Measurements from ENCODE around the gene TDRD12.

The TDRD12 gene

DNA sequence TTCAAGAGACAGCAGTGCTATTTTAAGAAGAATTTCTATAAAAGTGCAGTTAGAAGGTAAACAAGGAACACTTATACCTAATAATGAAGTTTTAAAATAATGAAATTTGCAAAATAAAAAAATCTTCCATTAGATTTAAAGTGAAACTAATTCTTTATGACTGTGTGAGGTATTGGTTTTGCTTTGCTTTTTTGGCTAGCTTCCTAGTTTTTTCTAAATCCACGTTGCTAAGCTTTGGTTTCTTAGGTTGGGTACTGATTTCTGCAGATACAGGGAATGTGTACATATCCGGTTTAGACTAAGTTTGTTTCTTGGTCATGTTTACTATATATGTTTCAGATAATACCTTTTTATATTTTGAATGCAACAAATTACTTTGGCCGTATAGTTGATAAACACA lies 90.2 kb downstream of the TDRD12 start:
- DNase-seq (ENCODE audit: low spot score), result no peak

DNA sequence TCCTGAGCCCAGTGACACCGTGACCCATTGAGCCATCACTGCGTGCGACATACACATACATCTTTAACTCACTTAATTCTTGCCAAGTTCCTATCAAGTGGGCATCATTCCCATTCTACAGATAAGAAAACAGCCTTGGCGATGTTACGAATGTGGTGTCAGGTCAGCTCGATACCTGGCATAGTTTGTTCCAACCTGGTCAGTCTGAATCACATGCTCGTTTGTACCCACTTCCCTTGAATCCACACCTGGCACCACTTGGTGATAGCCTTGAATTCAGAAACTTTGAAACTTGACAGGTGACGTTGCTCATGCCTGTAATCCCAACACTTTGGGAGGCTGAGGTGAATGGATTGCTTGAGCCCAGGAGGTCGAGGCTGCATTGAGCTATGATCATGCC lies 90.9 kb downstream of the TDRD12 start:
- DNase-seq (ENCODE audit: low spot score), result no peak

DNA sequence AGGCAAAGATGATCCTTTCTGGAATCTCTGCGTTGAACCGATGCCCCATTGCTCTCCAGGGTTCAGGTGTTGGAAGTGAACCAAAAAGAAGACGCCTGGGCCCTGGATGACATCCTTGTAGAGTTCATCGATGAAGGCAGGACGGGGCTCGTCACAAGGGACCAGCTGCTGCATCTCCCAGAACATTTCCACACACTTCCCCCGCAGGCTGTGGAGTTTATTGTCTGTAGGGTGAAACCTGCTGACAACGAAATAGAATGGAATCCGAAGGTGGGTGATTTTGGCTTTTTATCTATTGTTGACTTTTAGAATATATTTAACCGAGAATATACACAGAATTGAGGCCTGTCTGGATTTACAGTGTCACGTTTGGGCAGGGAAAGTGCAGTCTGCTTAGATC lies 91.6 kb downstream of the TDRD12 start:
- DNase-seq (ENCODE audit: low spot score), result no peak

DNA sequence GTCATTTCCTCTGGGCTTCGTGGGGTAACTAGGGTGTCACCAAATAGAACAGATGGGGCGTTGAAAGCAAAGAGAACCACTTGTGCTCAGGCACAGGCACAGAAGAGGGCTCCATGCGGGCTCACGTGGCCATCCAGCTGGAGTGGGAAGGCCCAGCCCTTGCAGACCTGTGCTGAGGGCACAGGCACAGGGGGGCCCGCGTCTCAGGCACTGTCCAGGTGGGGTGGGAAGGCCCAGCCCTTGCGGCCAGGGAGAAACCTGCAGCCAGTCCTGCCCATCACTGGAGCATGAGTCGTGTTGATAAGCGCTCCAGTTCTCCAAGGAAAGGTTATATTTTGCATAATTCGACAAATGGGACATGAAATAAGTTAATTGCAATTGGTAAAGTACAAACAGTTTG lies 92.5 kb downstream of the TDRD12 start:
- no peak for DNase-seq (ENCODE audit: low spot score)

DNA sequence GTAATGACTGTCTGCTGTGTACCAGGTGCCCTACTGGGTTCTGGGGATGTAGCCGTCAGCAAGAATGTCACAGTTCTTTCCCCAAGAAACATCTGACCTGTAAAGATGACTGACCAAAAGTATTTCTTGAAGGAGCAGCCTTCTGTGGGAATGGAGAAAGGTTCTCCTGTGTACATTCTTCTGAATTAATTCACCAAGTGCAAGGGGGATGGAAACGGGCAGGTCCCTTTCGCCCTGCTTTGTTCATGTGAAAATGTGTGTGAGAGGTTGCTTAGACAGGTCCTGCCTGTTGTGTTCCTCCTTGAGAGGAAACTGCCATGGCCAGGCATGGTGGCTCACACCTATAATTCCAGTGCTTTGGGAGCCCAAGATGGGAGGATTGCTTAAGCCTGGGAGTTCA lies 93.0 kb downstream of the TDRD12 start:
- no peak for DNase-seq (ENCODE audit: low spot score)

DNA sequence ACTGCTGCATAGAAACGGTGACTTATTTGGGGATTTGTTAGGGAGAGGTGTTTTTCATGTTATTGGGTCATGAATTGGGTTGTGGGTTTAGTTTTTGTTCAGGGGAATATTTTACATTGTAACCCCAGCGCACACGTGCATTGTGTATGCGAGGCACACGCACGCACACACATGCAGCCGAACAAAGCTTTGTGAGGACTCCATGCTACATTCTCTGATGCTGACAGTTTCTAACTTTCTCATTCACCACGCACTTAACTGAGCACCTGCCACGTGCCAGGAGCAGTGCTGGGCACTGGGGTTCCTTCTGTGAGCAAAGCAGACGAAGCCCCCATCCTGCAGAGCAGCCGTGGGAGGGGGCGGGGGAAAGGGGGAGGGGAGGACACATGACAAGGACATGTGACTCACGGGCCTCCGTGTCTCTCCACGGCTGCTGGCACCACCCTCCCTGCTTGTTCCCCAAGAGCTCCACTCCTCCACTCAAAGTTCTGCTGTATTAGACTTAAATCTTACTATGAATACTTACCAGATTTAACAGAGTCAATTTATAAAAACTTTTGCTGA lies 94.4 kb downstream of the TDRD12 start:
- no peak for DNase-seq (ENCODE audit: low spot score)

DNA sequence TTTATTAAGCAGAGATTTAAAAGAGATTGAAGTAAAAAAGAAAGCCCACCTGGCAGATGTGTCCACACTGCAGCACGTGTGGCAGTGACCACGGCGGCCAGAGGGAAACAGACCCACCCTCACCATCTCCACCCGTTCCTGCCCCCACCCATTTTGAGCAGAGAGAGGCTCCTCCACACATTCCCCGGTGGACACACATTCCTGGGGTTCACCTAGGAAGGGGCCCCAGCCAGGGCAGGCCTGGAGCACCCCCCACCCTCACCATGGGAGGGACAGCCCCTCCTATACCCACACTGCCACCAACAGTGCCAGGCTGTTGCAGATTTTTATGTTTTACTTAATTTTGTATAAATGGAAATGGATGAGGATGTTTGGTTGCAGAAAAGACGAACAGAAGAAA lies 95.1 kb downstream of the TDRD12 start:
- DNase-seq (ENCODE audit: low spot score), result no peak

DNA sequence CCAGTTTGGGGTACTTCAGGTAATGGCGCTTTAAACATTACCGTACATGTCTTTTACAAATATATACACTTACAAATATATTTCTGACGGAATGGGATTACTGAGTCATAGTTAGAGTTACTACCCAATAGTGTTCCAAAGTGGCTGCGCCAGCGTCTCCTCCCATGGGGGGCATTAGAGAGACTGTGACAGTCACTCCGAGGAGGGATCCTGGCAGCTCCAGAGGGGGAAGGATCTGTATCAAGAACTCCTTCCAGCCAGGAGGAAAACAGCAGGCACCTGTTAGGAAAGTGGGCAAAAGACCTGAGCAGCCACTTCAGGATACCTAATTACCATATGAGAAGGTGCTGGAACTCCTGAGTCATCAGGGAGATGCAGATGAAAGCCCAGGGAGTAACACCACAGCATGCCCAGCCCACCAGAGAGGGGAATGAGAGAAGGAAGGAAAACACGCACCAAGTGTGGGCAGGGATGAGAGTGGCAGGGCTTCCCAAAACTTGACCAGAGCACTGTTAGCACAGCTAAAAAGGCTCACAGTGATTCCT lies 97.1 kb downstream of the TDRD12 start:
- DNase-seq (ENCODE audit: low spot score), result no peak

DNA sequence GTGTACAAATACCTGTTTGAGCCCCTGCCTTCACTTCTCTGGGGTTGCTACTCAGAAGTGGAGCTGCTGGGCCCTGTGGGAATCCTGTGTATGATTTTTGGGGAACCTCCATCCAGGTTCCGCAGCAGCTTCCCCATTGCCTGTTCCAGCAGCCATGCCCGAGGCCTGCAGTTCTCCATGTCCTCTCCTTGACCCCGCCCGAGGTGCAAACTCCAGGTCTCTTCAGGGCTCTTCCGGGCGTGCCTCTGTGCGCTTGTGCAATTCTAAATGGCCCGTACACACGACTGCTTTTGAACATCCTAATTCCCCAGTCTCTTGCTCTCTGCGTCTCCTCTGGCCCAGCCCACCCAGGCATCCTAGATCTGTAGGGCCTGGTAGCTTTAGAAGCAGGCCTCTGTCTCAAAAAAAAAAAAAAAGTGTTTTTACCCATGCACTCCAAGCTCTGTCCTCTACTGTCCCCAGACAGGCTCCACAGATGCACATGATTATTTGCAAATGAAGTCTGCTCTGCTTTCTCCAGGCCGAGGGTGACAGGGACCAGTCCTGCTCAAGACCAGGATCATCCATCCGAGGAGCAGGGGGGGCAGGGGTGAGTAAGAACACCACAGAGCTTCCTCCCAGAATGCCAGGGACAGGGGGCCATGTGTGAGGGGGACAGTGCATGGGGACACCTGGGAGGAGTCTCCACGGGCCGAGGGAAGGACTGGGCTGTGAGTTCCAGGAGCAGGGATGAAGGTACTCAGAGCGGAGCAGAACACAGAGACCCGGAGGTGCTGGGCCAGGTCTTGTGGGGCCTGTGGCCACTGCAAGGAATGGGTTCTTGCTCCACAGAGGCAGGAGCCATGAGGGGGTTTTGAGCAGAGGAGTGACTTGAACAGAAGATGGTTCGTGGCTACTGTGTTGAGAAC lies 98.3 kb downstream of the TDRD12 start:
- DNase-seq (ENCODE audit: low spot score), result no peak

DNA sequence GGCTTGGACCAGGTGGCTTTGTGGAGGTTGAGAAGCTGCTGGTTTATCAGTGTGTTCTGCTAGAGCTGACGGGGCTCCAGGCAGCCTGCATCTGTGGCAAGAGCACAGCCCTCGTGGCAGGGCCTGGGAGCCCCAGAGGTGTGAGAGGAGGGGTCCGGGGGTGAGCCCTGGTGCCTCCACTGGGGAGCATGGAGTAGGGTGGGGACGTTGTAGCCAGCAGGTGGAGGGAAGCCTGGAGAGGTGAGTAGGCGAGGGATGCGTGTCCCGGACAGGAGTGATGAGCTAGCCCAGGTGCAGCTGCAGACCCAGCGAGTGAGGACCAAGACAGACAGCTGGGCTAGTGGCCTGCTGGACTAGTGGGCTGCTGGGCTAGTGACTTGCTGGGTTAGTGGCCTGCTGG lies 99.0 kb downstream of the TDRD12 start:
- DNase-seq (ENCODE audit: low spot score), result no peak

DNA sequence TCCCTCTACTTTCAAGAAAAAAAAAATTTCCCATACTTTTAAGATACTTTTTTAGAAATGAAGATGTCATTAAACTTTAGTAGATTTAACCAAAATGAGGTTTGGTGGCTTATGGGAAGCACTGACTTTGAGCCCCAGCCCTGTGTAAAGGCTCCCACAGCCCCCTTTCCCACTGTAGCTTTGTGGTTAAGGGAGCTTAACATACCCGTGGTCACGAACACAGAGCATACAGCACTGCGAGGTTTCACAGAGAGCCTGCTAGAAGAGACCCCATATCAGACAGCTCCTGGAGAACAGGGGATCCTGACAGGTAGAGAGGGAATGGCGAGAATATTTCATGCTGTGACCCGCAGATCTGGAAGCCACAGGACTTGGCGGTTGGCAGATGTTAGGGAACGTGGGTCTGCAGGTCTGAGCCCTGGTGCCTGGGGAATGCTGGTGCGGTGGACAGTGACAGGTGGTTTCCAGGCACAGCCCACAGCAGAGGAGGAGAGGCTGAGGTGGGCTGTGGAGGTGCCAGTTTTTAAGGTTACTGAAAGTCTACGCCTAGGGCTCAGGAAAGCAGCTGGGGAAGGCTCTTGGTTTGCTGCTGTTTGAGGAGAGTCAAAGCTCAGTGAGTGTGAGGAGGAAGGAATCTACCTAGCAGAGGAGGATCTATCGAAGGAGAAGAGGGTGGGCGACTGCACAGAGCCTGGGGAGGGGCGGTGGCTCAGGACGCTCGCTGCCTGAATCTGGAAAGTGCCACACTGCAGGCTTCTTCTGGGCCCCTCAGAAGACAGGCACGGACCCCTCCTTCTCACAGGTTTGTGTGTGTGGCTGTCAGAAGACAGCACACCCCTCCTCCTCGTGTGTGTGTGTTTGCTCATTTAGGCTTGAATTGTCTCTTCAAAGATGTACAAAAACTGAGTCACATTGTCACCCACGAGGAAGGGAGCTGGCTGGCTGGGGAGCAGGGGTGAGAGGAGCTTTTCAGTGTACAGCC lies 100.1 kb downstream of the TDRD12 start:
- DNase-seq (ENCODE audit: low spot score), result no peak

DNA sequence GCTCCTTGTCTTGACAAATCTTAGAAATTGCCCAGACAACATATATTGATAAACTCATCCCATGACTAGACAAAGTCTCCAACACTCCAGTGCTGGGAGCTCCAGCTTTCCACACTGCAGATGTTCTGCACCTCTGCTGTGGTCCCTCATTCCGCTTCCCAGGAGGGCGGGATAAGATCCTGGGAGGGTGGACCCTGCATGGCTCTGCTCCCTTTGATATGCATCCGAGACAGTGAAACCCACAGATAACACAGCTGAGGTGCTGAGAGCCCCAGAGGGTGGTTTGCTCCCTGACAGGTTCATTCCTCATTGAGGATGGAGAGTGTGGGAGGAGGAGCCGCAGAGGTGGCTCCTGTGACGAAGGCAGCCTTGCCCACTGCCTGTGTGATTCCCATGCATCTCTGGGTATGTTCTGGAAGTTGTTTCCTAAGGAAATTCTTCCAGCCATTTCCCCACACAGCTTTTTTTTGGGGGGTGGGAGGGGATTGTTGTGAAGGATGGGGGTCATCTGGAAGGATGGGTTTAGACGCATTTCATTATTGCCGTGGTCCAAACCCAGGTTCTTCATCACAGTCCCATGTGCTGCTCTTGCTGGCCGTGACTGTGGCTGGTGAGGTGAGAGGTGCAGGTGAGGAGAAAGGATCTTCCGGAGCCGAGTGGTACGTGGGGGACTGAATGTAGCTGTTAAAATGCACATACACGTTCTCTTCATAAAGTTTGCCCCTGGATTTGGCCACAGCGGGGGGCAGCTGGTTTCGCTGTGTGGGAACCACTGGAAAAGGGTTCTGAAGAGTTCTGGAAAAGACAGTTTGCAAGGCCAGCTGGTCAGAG lies 103.6 kb downstream of the TDRD12 start:
- DNase-seq (ENCODE audit: low spot score), result no peak

DNA sequence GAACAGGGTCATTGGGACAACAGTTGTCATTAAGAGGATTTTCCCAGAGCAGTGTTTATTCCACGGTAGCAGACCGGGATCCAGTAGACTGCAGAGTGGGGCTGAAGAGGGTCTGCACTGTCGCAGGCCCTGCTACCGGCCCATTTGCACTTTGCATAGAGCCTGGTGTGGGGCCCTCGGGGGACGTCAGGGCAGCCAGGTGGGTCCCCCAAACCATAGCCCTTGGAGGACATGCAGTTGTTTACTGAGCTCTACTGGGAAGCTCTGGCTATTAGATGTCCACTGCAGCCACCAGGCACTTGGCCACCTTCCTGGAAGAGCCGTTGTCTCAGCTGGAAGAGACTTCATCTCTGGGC lies 104.2 kb downstream of the TDRD12 start:
- no peak for DNase-seq (ENCODE audit: low spot score)

DNA sequence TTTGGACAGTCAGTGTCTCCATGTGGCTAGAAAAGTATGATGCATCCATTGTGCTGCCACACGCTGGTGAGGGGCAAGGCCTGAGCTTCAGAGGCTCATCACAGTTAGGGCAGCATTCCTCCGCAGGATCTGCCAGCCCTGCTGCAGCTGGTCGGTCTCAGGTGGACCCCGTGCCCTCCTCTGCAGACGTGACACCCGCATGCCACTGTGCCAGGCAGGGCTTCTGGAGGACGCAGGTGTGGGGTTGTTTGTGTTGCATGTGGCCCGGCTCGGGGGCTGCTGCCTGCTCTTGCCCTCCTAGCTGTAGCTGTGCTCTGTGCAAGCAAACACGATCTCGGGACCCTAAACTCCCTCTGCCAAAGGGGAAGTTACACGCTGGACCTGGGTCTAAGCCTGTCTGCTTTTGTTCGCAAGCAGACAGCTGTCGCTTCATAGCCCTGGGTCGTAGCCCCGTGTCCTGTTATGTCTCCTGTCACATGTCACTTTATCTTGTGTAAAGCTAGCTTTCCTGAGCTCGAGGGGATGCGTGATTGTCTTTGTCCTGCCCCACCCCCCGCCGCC lies 104.7 kb downstream of the TDRD12 start:
- no peak for DNase-seq (ENCODE audit: low spot score)

DNA sequence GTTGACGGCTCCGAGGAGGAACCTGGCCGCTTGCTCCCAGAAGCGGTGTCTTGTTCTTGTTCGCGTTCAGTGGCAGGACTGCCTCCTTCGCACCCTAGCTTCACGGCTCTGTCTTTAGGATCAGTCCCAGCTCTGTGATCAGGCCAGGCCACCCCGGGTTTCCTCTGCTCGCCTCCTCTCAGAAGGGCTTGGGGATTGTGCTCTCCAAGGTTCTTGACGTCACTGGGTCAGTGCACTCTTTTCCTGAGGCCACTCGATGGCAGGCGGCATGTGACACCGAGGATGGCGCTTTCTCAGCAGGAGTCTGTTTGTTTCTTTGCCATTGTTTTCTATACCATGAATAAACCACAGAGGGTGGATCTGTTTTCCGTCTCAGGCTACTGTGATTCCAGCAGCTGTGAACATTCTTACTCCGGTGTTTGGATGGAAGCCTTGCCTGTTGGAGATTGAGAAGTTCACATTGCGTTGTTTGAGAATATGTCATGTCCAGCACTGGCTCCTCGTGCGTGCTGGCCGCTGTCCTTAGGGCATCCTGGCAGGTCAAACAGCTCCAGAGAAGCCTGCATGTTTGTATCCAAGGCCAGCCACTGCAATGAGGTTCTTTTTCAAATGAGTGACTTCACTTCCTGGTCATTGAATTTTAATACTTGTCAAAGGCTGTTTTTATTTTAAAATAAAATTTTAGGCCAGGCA lies 105.5 kb downstream of the TDRD12 start:
- DNase-seq (ENCODE audit: low spot score), result no peak

DNA sequence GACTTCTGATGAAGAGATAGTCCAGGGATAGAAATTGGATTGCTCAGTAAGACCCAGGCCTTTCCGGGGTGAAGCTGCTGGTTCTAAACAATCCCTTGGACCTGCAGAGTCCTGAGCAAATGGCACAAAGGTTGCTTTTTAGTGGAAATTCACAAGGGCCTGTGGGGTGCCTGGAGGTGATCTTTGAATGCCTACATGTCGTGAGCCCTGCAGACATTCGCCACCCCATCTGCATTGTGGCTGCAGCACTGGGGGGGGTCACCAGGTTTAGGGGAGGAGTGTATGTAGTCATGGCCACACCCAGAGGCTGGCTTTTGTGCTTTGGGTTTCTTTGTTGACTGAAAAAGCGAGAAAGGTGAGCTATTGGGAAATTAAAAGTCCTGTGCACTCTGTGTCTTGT lies 108.6 kb downstream of the TDRD12 start:
- no peak for DNase-seq (ENCODE audit: low spot score)

DNA sequence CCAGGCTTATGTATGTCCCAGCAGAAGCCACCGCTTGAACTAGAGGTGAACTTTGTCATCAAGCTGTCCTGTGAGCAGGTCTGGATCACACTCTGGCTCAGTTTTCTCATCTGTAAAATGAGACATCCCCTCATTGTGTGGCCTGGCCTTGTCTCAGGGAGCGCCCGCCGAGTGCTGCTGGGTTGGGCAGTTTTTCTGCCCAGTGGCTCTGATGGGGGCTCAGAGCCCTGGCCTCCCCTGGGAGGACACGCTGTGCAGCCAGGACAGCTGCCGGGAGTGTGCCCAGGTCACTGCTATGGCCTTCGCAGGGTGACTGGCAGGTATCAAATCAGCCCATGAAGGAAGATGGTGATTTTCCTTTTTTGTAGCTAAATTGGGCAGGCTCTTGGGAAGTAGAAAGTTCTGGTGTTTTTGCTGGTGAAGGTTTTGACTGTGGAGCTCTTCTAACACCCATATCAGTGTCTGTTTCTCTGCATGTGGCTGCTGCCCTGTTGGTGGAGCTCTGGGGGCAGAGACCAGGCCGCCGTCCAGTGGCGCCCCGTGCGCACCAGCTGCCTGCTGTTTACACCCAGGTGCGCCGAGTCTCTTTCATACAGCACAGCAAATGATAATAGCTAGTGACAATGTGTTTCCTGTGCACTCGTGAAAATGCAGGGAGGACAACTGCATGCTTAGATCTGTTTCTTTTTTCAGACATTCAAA lies 109.2 kb downstream of the TDRD12 start:
- DNase-seq (ENCODE audit: low spot score), result no peak

DNA sequence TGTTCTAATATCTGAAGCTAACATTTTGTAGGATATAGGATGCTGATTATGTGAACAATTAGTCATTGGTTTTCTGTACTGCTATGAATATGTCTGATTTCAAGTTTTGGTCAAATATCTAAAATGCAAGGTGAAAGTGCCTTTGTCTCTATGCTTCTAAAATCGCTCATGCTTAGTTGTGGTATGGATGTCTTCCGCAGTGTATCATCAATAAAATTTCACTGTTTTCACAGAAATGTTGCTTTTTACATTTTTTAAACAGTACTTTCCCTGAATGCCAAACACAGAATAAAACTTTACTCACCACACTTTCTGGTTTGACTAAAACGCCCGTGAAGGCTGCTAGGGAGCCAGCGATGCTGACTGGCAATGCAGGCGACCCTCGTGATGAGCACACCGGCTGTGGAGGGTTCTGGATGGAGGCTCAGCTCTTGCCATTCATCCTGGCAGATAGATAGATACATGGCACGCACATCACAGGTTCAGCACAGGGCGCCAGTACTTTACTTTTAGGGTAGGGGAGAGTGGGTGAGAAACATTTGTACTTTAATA lies 109.9 kb downstream of the TDRD12 start:
- DNase-seq (ENCODE audit: low spot score), result no peak

DNA sequence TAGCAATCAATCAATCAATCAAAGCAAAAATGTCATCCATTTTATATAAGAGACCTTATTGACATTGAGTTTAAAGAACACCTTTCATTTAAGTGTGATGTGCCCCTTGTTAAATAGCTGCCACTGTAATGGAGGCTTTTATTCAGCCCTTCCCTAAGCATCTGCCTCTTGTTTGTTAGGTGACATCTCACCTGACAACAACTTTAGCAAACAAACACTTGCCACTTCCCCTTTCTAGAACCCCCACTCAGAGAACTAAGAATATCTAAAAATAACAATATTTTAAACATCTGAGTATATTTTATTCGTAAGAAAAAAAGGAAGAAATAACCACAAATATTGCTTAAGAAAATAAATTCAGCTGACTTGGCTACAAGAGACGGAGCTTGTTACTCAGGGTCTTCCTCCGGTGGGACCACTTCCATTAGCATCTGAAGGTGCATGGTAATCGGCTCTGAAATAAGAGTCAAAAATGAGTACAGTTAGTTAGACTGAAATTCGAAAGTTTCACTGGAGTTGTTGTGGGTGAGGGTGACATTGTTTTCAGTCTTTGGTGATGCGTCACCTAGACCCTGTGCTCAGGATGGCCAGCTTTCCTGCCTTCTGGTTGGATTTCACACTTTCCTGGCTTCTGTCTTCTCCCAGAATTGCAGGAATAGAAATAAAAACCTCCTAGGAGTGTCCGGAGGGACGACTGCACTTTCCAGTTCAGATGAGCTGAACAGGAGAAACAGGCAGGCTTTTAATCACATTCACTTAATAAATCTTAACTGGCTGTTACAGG lies 110.9 kb downstream of the TDRD12 start:
- no peak for DNase-seq (ENCODE audit: low spot score)
